ENCODE data around the gene GRN. TPM values are rescaled to one million over a fixed set of nuclear protein-coding genes. Genes with fewer than 3 reads are reported as not detected.

Gene GRN
- total and polyA plus RNA-seq, 7 donors = 30.8 to 61.0 (median 44.4) TPM

- WGBS, 3 donors = 83 to 88% (median 85%) methylated on average over 8 of the region's 8 CpGs
- no peaks in the 10 kb centered on the region for H3K4me1 ChIP-seq
Observed at GRCh38 chr17:44351464-44351863, 6.4 kb downstream of the GRN start.

GRCh38 chr17:44351961-44352827 lies 7.1 kb downstream of the GRN start:
- DNase-seq (no peak), ATAC-seq (peak in 1 of 4 donors; percentile 19)
- 82 to 83% (median 83%) methylated on average over 36 of the region's 36 CpGs for WGBS, 3 donors
- Histone ChIP-seq H3K4me1 (no peaks in the 10 kb centered on the region), H3K36me3 (ENCODE audit: insufficient read depth in 1 of 2, low read depth in 1 of 2) (peaks cover 0 to 42% of the 10 kb centered on the region in 2 donors), H3K27me3 (ENCODE audit: insufficient read depth in 3 of 3, low read length in 2 of 3) (peaks cover 0 to 1% (median 0%) of the 10 kb centered on the region in 3 donors), H3K27ac (no peak overlapping the region), H3K9me3 (no peaks in the 10 kb centered on the region), H3K4me3 (no peak overlapping the region)
- TF ChIP-seq CTCF (IDR thresholded peaks at IDR 0.05) = no peak
- intact Hi-C loops (cut with DNase I) = no loop called here

More at GRCh38 chr17:44351464-44351863, 6.4 kb downstream of the GRN start:
- no peak for DNase-seq
- ATAC-seq = no peak
- Histone ChIP-seq H3K27ac (no peak overlapping the region), H3K9me3 (no peaks in the 10 kb centered on the region), H3K4me3 (no peak overlapping the region), H3K36me3 (ENCODE audit: insufficient read depth in 1 of 2, low read depth in 1 of 2) (peaks cover 0 to 42% of the 10 kb centered on the region in 2 donors), H3K27me3 (ENCODE audit: insufficient read depth in 3 of 3, low read length in 2 of 3) (peaks cover 0 to 1% (median 0%) of the 10 kb centered on the region in 3 donors)
- intact Hi-C loops (cut with DNase I) = no loop called here
- TF ChIP-seq CTCF (IDR thresholded peaks at IDR 0.05) = no peak

GRCh38 chr17:44352828-44353671 lies 7.9 kb downstream of the GRN start:
- WGBS, 3 donors = 56 to 68% (median 60%) methylated on average over 18 to 22 of the region's 22 CpGs

More at GRCh38 chr17:44352828-44353671, 7.9 kb downstream of the GRN start:
- no peaks in the 10 kb centered on the region for H3K9me3 ChIP-seq
- peaks cover 0 to 42% of the 10 kb centered on the region in 2 donors for H3K36me3 ChIP-seq (ENCODE audit: insufficient read depth in 1 of 2, low read depth in 1 of 2)
- DNase-seq (no peak), ATAC-seq (no peak)
- no peak overlapping the region for H3K4me3 ChIP-seq
- no peak overlapping the region for H3K27ac ChIP-seq
- intact Hi-C loops (cut with DNase I) = no loop called here
- TF ChIP-seq CTCF (IDR thresholded peaks at IDR 0.05) = no peak
- H3K27me3 ChIP-seq (ENCODE audit: insufficient read depth in 3 of 3, low read length in 2 of 3) = peaks cover 0 to 1% (median 0%) of the 10 kb centered on the region in 3 donors
- no peaks in the 10 kb centered on the region for H3K4me1 ChIP-seq

Measured in psoas muscle (tissue), 8 donors.